Measurements from ENCODE around the gene GATAD2B.

Gene GATAD2B

DNA sequence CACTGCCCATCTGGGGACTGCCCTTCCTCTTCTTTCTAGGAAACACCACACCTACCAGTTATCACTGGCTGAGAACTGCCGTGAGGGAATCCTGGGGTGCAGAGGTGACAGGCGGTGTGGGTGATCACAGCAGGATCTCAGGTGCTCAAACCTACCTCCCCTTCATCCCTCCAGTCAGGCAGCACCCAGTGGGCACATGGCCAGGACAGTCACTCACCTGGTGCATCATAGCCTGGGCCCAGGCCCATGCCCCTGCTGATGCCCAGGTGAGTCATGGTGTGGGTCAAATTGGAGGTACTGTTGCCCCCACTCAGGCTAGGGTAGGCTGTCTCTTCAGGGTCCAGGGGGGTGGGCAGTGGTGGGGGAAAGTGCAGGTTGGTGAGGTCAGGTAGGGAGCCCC, 29.0 kb upstream of the GATAD2B start:
- no peak for DNase-seq (ENCODE audit: low read depth in 2 of 2)

DNA sequence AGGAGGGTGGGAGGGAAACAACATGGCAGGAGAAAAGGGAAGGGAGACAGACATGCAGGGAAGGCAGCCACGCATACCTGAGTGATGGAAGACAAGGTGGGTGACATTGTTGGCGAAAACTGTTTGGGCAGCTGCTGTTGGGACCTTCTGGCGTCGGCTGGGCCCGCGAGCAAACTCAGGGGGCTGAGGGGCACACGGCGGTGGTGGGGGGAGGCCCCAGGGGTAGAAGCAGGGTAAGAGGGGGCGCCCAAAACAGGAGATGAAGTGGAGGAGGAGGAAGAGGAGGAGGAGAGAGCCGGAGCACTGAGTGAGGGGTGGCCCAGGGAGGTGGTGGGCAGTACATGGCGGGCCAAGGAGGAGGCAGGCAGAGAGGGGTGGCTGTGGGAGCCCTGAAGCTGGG, 28.4 kb upstream of the GATAD2B start:
- no peak for DNase-seq (ENCODE audit: low read depth in 2 of 2)

- DNase-seq (ENCODE audit: low read depth in 2 of 2), result peak; percentile 56 to 58
These were observed 24.0 kb upstream of the GATAD2B start, which contains the start of gene DENND4B for GRCh38 chr1:153946622-153947241. Gene DENND4B, minus strand, starts transcription at chr1:153946718. Its CDS starts 2,344 bp downstream, at chr1:153944374.

DNA sequence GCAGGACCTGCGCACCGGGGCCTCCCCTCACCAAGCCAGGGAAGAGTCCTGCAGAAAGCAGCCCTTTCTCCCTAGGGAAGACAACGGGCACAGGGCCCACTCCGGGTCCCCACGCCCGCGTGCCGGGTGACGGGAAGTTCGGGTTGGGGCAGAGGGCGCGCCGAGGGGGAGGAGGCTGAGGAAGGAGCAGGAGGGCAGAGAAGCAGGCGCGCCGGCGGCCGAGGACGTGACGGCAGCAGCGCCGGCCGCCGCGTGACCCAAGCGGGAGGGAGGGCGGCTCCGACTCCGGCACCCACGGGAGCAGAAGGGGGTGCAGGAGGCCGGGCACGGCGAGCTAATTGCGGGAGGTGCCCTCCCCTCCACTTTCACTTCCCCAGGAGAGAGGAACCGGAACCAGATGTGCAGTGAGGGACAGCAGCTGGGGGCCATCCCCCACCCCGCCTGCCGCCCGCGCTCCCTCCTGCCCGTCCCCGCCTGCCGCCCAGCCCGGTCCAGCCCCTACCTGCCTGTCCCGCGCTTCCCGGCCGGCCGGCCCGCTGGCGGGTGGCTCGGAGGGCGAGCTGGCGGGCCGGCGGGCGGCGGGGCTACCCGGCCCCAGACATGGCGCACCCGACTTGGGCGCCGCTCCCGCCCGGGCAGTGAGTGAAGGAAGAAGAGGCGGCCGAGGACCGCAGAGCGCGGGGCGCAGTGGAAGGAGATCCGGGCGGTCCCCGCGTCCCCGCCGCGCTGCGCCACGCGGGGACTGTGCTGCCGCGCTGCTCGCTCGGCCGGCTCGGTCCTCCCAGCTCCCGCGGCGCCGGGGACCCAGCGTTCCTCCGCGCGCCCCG, 23.2 kb upstream of the GATAD2B start:
- DNase-seq (ENCODE audit: low read depth in 2 of 2), result peak; percentile 46 to 52

- DNase-seq (ENCODE audit: low read depth in 2 of 2), result peak; percentile 62 to 71
These were observed 22.5 kb upstream of the GATAD2B start for GRCh38 chr1:153945131-153945794.

DNA sequence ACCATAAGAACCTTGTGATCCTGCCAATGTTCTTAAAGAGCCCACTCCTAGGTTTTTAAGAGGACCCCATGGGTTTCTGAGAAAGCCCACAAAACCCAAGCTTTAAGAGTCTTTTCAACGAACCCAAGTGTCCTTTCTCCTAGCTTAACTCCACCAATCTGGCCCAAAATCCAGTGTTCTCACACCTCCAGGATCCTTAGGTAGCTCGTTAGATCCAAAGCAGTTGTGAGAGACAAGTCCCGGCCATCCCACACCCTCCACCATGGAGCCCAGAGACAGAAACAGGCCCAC, 22.0 kb upstream of the GATAD2B start:
- no peak for DNase-seq (ENCODE audit: low read depth in 2 of 2)

DNA sequence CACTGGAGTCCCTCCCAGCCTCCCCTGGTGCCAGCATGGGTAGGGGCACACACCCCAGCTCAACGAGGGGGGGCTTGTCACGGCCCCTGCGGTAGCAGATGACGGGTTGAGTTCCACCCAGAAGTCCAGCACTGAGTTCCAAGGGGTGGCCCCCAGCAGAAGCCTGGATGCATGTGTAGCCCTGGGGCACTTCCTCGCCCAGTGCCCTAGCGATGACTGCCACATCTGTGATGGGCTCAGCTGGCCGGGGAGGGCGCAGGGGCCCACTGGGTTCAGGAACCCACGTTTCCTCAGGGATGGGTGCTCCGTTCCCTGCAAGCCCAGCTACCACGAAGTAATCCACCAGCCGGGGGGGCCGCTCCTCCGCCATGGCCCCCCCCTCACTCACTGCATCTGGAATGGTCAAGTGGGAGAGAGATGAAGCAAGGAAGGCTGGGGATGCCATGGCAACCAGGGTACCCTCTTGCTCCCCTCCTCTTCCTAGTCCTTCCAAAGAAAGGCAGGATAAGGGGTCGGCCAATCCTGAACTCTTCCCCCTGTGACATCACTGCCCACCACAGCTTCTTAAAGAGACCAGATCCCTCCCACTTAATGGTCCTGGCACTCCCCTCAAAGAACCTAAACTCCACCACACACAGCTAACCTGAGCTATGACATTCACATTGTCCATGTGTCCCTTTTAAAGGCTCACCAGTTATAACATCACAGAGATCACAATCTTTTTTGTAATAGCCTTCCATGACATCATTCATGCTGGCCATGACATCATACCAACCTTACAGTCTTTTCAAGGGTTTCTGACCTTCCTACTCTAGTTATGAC, 21.4 kb upstream of the GATAD2B start:
- DNase-seq (ENCODE audit: low read depth in 2 of 2), result no peak

DNA sequence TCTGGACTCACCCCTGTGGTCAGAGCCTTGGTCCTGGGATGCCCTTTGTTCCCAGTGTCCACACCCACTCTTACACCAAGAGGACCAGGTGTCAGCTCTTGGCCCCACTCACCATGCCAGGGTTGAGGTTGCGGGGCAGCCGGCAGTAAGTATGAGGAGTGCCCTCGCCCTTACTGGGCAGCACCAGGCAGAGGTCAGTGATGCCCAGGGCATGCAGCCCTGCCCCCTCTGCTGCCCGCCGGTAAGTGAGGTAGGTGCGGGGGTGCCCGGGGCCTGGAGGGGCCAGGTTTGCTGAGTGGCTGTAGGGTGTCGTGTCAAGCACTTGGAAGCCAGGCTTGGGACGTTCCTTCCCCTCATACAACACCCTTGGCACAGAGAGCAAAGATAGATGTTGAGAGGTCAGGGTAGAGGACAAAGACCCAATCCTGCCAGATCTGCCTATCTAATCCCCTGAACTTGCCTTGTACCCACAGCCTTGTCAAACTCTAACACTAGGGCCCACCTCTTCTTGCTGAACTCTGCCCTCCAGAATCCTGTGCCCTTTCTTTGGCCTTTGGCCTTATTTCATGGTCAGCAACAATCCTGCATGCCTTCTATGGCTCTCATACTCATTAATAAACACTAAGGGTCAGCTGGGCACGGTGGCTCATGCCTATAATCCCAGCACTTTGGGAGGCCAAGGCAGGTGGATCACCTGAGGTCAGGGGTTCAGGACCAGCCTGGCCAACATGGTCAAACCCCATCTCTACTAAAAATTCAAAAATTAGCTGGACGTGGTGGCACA, 20.2 kb upstream of the GATAD2B start:
- no peak for DNase-seq (ENCODE audit: low read depth in 2 of 2)

DNA sequence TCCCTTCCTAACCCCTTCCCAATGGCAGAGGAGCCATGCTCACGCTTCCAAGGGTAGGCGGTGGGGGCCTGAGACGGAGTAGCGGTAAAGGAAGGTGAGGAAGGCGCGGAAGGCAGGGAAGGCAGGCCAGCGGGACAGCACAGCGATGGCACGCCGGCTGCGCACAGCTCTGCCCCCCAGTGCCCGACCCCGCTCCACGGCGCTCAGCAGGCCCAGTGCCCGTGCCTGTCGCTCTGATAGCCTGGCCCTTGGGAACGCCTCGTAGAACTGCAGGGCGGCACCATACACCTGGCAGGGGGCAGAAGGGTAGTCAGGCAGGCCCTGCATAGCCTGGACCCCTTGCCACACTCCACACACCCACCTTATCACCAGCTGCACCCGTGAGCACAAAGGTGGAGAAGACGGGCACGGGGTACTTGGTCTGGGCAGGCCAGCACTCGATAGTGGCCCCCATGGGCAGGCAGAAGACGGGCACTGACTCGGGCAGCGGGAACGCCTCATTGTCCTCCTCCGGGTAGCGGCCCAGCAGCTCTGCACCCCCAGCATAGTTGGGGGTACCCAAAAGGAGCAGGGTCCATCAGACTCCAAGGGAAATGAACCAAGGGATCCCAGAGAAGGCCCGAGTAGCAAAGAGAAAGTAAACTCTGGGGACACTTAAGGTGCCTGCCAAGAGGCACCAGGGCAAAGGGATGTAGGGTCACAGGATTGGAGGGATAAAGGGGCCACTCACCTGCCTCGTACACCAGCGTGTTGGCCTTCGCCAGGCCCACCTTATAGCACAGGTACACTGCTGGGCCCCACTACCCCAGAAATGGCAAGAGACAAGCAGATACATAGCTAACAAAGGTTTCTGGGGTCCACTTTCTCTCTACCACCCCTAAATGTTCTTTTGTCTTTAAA, 19.3 kb upstream of the GATAD2B start:
- DNase-seq (ENCODE audit: low read depth in 2 of 2), result no peak

GRCh38 chr1:153940756-153941155, 18.0 kb upstream of the GATAD2B start:
- no peak for DNase-seq (ENCODE audit: low read depth in 2 of 2)

DNA sequence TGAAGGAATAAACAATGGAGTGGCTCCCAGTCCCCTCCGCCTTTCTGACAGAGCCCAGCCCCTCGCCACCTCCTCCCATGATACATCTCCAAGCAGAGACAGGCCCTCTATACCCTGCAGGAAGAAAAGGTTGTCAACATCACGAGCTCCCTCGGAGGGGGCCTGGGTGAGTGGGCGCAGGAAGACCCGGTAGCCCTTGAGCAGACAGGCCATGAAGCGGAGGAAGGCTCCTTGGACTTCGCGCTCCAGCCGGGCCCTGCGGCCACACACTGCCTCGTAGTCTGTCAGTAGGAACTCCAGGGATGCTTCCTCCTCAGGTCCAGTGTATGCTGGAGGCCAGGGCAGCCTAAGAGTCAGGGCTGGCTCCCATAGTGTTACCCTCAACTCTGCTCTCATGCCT, 16.7 kb upstream of the GATAD2B start:
- no peak for DNase-seq (ENCODE audit: low read depth in 2 of 2)

- DNase-seq (ENCODE audit: low read depth in 2 of 2), result no peak
These were observed 16.2 kb upstream of the GATAD2B start for GRCh38 chr1:153938996-153939395.

GRCh38 chr1:153937331-153937730, 14.6 kb upstream of the GATAD2B start:
- DNase-seq (ENCODE audit: low read depth in 2 of 2), result no peak

DNA sequence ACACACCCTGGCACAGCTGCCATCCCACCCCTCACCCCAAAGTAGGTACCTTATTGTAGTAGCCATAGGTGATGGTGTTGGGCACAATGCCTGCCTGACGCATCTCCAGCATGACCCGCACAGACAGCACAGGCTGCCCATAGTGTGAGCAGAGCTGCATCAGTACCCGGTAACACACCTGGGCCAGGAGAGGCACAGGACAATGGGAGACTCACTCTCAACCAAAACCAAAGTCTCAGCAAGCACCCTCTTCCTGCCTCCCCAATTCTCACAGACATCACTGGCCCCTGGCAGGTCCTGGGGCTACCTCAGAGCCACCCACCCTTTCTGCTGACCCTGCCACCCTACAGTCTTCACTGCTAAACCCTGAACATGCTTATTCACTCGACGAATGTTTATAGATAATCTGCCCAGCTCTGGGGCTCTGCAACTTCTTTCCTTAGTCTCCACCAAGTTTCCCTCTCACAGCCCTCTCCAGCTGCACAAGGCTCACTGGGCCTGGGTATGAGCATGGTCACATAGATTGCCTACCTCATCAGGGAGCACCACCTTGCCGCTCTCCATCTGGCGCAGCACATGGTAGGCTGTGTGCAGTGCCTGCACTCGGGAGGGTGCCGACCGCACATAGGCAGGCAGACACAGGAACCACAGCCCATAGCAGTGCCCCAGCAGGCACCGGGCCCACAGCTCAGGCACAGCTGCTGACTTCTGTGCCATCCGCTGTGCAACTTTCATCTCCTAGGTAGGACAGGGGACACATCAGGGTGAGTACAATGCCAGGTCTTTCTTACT, 13.4 kb upstream of the GATAD2B start:
- no peak for DNase-seq (ENCODE audit: low read depth in 2 of 2)

DNA sequence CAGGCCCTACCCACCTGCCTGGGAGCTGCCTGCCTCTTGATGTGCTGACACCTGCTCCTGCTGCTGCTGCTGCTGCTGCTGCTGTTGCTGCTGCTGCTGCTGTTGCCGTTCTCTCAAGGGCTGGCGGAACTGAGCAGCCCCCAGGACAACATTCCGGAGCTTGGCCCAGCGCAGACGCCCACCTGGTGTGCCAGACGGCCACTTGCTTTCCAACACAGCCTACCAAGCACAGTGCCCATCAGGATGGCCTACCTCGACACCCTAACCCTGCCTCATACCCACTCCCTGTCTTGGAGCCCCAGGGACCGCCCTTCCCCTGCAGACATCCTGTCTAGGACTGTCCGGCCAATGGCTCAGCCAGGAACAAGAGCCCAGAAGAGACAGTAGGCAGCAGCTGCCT, 12.0 kb upstream of the GATAD2B start:
- DNase-seq (ENCODE audit: low read depth in 2 of 2), result no peak

- no peak for DNase-seq (ENCODE audit: low read depth in 2 of 2)
These were observed 11.2 kb upstream of the GATAD2B start for GRCh38 chr1:153933955-153934354.

DNA sequence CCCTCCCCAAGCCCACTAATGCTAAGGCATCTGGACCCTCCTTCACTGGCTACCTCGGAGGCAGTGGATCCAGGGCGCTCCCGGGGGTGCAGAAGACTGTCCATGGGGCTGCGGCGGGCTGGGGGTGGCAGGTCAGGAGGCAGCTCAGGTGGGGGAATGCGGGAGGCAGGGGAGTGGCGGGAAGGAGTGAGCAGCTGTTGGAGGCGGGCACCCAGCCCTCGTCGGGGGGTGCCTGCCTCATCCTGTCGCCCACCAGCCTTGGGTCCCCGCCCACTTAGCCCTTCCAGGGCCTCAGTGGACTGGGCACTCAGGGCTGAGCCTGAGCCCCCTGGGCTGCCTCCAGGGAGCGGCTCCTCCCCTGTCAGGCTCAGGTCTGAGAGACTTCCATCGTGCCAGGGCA, 10.7 kb upstream of the GATAD2B start:
- no peak for DNase-seq (ENCODE audit: low read depth in 2 of 2)

DNA sequence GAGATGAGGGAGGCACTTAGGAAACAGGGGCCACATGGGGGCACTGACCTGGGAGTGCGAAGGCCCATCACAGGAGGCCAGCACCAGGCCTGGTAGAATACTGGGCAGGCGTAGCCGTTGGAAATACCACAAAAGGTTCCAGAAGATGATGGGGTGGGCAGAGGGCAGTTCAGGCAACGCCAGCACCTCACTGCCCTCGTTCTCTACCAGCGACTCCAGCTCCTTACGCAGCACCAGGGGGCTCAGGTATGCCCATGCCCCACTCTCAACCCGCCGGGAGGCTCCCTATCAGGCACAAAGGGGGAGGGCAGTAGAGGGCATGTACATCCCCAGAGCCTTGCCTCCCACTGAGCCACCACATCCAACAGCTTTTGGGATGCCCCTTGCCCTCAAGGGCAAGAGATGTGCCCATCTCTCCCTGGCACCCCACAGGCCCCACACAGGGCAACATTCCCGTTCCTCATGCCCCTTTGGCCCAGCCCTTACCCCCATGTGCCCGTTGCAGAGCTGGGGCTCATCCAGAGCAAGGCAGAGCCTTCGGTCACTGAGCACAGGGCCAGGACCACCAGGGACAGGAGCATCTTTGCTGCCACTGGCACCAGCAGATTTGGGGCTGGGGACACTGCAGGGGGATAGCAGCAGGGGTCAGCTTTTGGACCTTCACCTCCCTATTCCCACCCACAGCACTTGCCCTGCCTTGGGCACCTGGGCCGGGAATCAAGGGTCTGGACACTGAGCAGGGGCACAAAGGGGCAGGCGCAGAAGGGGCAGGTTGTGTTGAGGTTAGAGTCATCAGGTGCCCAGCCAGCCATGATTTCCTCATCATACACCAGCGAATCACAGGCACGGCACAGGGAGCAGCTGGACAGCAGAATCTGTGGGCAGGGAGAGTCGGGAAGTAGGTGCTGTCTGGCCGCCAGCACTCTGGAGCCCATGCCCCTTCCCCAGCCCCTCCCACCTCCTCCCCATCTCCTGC, 9.7 kb upstream of the GATAD2B start:
- no peak for DNase-seq (ENCODE audit: low read depth in 2 of 2)
